Fibroblast of lung (primary cell): ENCODE data around the gene KDELR1. TPM values are rescaled to one million over a fixed set of nuclear protein-coding genes. Genes with fewer than 3 reads are reported as not detected.
A peak's percentile ranks its signal among the peaks of the same experiment; 100 is the strongest.

Experiments used
- DNase-seq, 2 donors: peaks; one replicate each; pipeline versions ENCODE4 v3.0.0 to v3.0.0-alpha.2; 2010; ENCODE audit warnings: low read depth in 2 of 2
- H2AFZ ChIP-seq: 2 replicates; pipeline ENCODE4 v1.5.1; 2012; ENCODE audit warnings: low read length, control low read depth, inconsistent platforms
- H3K27ac ChIP-seq: 2 replicates; pipeline ENCODE4 v1.5.1; 2011; ENCODE audit warnings: low read length, control low read depth; ENCODE audit not compliant: insufficient read depth
- H3K27me3 ChIP-seq: 2 replicates; pipeline ENCODE4 v1.5.1; 2011; ENCODE audit warnings: mild to moderate bottlenecking, low read length; ENCODE audit not compliant: control insufficient read depth, insufficient read depth
- H3K36me3 ChIP-seq: 2 replicates; pipeline ENCODE4 v1.5.1; 2011; ENCODE audit warnings: low read length; ENCODE audit not compliant: control insufficient read depth, insufficient read depth
- H3K4me1 ChIP-seq: 2 replicates; pipeline ENCODE4 v1.5.1; 2011; ENCODE audit warnings: low read length; ENCODE audit not compliant: control insufficient read depth, insufficient read depth; ENCODE audit errors: extremely low read depth
- H3K4me2 ChIP-seq: 2 replicates; pipeline ENCODE4 v1.5.1; 2011; ENCODE audit warnings: low read length, control low read depth; ENCODE audit not compliant: insufficient read depth; ENCODE audit errors: extremely low read depth
- H3K4me3 ChIP-seq, 4 experiments: fragments of 200-600 bp in 1 of 4; sonication (generic) in 1 of 4; replicated peaks in 1 of 4; 2 replicates each; pipeline ENCODE4 v1.5.1; 2011 to 2016; ENCODE audit warnings: low read length in 4 of 4, low read depth in 3 of 4, mild to moderate bottlenecking in 3 of 4, control low read depth in 2 of 4, inconsistent platforms in 1 of 4, mixed read lengths in 1 of 4; ENCODE audit not compliant: insufficient read depth in 1 of 4; ENCODE audit errors: control extremely low read depth in 1 of 4
- H3K79me2 ChIP-seq: 2 replicates; pipeline ENCODE4 v1.5.1; 2012; ENCODE audit warnings: mild to moderate bottlenecking, low read length, inconsistent platforms; ENCODE audit not compliant: control insufficient read depth, insufficient read depth
- H3K9ac ChIP-seq: 2 replicates; pipeline ENCODE4 v1.5.1; 2011; ENCODE audit warnings: mild to moderate bottlenecking, low read length, control low read depth; ENCODE audit not compliant: insufficient read depth
- H3K9me3 ChIP-seq: 2 replicates; pipeline ENCODE4 v1.5.1; 2012; ENCODE audit warnings: low read depth, low read length; ENCODE audit not compliant: control insufficient read depth, insufficient read depth
- H4K20me1 ChIP-seq: 2 replicates; pipeline ENCODE4 v1.5.1; 2011; ENCODE audit warnings: low read length; ENCODE audit not compliant: control insufficient read depth, insufficient read depth; ENCODE audit errors: extremely low read depth
- CTCF ChIP-seq, 2 donors: IDR thresholded peaks in 1 of 2; conservative IDR thresholded peaks in 1 of 2; 1 replicate in 1 of 2; 2 replicates in 1 of 2; pipeline ENCODE4 v1.5.1; 2011 to 2012; ENCODE audit warnings: low read length in 2 of 2, control low read depth in 1 of 2, inconsistent platforms in 1 of 2, low read depth in 1 of 2, mild to moderate bottlenecking in 1 of 2
- EZH2 ChIP-seq: IDR thresholded peaks from 2 replicates; pipeline ENCODE4 v1.5.1; 2012; ENCODE audit warnings: low read length, control low read depth, mild to moderate bottlenecking; ENCODE audit errors: missing control alignments
- polyA plus RNA-seq, 2 donors: library from polyadenylated mRNA; depleted of rRNA in 1 of 2; stranded (reverse) in 1 of 2; unstranded in 1 of 2; fragments of >200 nt; gene quantifications; 2 replicates each; pipeline ENCODE4 v1.2.1, GENCODE V29; 2011 to 2012; ENCODE audit warnings: missing spikeins in 1 of 2
- total RNA-seq: library from RNA; depleted of rRNA; stranded (reverse); fragments of >200 nt; gene quantifications from 2 replicates; pipeline ENCODE4 v1.2.1, GENCODE V29; 2014

KDELR1 gene
- total and polyA plus RNA-seq, 2 donors (not counting 1 experiment from before 2014, with no cell fraction given) = 59.0 to 145 TPM

GRCh38 chr19:48401287-48401686 lies 9.9 kb upstream of the KDELR1 start:
- Histone ChIP-seq H4K20me1 (no peaks in the 10 kb centered on the region), H3K9ac (no peak overlapping the region), H3K79me2 (no peaks in the 10 kb centered on the region), H3K36me3 (no peaks in the 10 kb centered on the region), H2AFZ (no peak overlapping the region), H3K9me3 (no peaks in the 10 kb centered on the region), H3K4me2 (no peak overlapping the region), H3K4me1 (no peaks in the 10 kb centered on the region), H3K27ac (no peak overlapping the region), H3K27me3 (peaks cover 12% of the 10 kb centered on the region), H3K4me3 (no peak overlapping the region)
- TF ChIP-seq CTCF (conservative IDR thresholded peaks at IDR 0.05 in 1 of 2, IDR thresholded peaks at IDR 0.05 in 1 of 2; ENCODE audit: low read depth in 1 of 2, low read length in 2 of 2) (no peak), EZH2 (no peak)
- no peak for DNase-seq

GRCh38 chr19:48400018-48400742 lies 8.8 kb upstream of the KDELR1 start:
- Histone ChIP-seq H3K27ac (no peak overlapping the region), H3K79me2 (no peaks in the 10 kb centered on the region), H3K9me3 (no peaks in the 10 kb centered on the region), H3K4me1 (no peaks in the 10 kb centered on the region), H3K36me3 (no peaks in the 10 kb centered on the region), H3K27me3 (peaks cover 21% of the 10 kb centered on the region), H2AFZ (peak overlapping the region; percentile 87), H3K9ac (no peak overlapping the region), H3K4me3 (peak overlapping the region in 1 of 4 experiments; percentile 25), H3K4me2 (peak overlapping the region; percentile 72), H4K20me1 (no peaks in the 10 kb centered on the region)
- TF ChIP-seq CTCF (conservative IDR thresholded peaks at IDR 0.05 in 1 of 2, IDR thresholded peaks at IDR 0.05 in 1 of 2; ENCODE audit: low read depth in 1 of 2, low read length in 2 of 2) = no peak
- TF ChIP-seq EZH2 = no peak
- peak; percentile 57 to 76 for DNase-seq

GRCh38 chr19:48398375-48399235 lies 7.3 kb upstream of the KDELR1 start:
- Histone ChIP-seq H3K9me3 (no peaks in the 10 kb centered on the region), H3K27me3 (peaks cover 32% of the 10 kb centered on the region), H3K4me1 (no peaks in the 10 kb centered on the region), H2AFZ (no peak overlapping the region), H3K4me2 (peak overlapping the region; percentile 73), H3K36me3 (no peaks in the 10 kb centered on the region), H3K9ac (peak overlapping the region; percentile 16), H3K4me3 (peak overlapping the region in 1 of 4 experiments; percentile 42), H4K20me1 (no peaks in the 10 kb centered on the region), H3K27ac (no peak overlapping the region), H3K79me2 (no peaks in the 10 kb centered on the region)
- no peak for TF ChIP-seq CTCF (conservative IDR thresholded peaks at IDR 0.05 in 1 of 2, IDR thresholded peaks at IDR 0.05 in 1 of 2; ENCODE audit: low read depth in 1 of 2, low read length in 2 of 2)
- DNase-seq = peak; percentile 79 to 85
